WTC11 (cell line): ENCODE measurements around the gene GTF2H4.

Experiments used
- NR1H2 ChIP-seq: sonication (generic); formaldehyde crosslinking; IDR thresholded peaks from 2 replicates; pipeline ENCODE4 v1.9.0; 2021; ENCODE audit warnings: mild to moderate bottlenecking, moderate library complexity, missing genetic modification reagents
- TF ChIP-seq, protein P1 (sequence below): fragments of 200-600 bp; IDR thresholded peaks from 2 replicates; pipeline ENCODE4 v1.8.0; 2022; ENCODE audit warnings: antibody characterized with exemption
- TF ChIP-seq, protein P2 (sequence below): sonication (generic); formaldehyde crosslinking; IDR thresholded peaks from 2 replicates; pipeline ENCODE4 v1.8.1; 2022; ENCODE audit warnings: low read depth, missing genetic modification reagents, borderline replicate concordance
- TF ChIP-seq, protein P3 (sequence below): sonication (generic); formaldehyde crosslinking; IDR thresholded peaks from 2 replicates; pipeline ENCODE4 v1.8.1; 2023; ENCODE audit warnings: mild to moderate bottlenecking, missing genetic modification reagents, moderate library complexity
- TF ChIP-seq, protein P4 (sequence below): sonication (generic); formaldehyde crosslinking; IDR thresholded peaks from 2 replicates; pipeline ENCODE4 v1.8.0; 2022; ENCODE audit warnings: mild to moderate bottlenecking, missing genetic modification reagents

DNA sequence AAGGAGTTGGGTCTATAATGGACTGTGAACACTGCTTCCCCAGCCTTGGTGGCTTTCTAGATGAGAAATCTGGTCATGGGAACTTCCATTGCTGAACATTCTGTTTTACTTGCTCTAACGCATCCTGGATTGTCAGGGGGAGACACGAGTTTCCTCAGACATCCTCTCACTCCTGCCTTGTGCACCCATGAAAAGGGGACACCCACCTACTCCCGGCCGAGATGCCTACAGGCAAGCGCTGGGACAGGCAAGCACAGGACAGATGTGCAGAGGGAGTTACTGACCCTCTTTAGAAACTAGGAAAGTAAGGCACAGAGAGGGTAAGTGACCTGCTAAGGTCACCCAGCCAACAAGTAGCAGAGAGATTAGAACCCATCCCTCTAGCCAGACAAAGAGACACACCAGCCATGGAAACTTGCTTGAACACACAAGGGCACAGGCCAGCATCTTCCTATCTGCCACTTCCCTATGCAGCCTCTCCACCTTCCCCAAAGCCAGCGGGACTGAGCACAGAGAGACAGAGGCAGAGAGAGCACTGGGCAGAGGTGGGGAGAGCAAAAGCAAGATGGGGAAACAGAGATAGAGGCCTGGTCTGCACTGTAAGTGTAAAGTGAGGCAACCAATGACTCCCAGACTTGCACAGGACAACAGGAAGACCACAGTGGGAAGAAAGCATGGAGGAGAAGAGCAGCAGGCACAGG is 24.8 kb downstream of the GTF2H4 start:
- TF ChIP-seq, protein P1, sequence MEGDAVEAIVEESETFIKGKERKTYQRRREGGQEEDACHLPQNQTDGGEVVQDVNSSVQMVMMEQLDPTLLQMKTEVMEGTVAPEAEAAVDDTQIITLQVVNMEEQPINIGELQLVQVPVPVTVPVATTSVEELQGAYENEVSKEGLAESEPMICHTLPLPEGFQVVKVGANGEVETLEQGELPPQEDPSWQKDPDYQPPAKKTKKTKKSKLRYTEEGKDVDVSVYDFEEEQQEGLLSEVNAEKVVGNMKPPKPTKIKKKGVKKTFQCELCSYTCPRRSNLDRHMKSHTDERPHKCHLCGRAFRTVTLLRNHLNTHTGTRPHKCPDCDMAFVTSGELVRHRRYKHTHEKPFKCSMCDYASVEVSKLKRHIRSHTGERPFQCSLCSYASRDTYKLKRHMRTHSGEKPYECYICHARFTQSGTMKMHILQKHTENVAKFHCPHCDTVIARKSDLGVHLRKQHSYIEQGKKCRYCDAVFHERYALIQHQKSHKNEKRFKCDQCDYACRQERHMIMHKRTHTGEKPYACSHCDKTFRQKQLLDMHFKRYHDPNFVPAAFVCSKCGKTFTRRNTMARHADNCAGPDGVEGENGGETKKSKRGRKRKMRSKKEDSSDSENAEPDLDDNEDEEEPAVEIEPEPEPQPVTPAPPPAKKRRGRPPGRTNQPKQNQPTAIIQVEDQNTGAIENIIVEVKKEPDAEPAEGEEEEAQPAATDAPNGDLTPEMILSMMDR: no peak
- TF ChIP-seq, protein P2, sequence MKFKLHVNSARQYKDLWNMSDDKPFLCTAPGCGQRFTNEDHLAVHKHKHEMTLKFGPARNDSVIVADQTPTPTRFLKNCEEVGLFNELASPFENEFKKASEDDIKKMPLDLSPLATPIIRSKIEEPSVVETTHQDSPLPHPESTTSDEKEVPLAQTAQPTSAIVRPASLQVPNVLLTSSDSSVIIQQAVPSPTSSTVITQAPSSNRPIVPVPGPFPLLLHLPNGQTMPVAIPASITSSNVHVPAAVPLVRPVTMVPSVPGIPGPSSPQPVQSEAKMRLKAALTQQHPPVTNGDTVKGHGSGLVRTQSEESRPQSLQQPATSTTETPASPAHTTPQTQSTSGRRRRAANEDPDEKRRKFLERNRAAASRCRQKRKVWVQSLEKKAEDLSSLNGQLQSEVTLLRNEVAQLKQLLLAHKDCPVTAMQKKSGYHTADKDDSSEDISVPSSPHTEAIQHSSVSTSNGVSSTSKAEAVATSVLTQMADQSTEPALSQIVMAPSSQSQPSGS (CRISPR knock-in tag): no peak
- TF ChIP-seq, protein P3, sequence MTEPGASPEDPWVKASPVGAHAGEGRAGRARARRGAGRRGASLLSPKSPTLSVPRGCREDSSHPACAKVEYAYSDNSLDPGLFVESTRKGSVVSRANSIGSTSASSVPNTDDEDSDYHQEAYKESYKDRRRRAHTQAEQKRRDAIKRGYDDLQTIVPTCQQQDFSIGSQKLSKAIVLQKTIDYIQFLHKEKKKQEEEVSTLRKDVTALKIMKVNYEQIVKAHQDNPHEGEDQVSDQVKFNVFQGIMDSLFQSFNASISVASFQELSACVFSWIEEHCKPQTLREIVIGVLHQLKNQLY (CRISPR knock-in tag): no peak
- TF ChIP-seq, protein P4, sequence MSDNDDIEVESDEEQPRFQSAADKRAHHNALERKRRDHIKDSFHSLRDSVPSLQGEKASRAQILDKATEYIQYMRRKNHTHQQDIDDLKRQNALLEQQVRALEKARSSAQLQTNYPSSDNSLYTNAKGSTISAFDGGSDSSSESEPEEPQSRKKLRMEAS: no peak
- TF ChIP-seq NR1H2 (CRISPR knock-in tag): no peak
